Measurements from ENCODE around the gene TRIM15. TPM values are rescaled to one million over a fixed set of nuclear protein-coding genes. Genes with fewer than 3 reads are reported as not detected.
A peak's percentile ranks its signal among the peaks of the same experiment; 100 is the strongest.

The TRIM15 gene
- total and polyA plus RNA-seq, 2 donors from 2014 or later, result 2.2 to 7.1 TPM

DNA sequence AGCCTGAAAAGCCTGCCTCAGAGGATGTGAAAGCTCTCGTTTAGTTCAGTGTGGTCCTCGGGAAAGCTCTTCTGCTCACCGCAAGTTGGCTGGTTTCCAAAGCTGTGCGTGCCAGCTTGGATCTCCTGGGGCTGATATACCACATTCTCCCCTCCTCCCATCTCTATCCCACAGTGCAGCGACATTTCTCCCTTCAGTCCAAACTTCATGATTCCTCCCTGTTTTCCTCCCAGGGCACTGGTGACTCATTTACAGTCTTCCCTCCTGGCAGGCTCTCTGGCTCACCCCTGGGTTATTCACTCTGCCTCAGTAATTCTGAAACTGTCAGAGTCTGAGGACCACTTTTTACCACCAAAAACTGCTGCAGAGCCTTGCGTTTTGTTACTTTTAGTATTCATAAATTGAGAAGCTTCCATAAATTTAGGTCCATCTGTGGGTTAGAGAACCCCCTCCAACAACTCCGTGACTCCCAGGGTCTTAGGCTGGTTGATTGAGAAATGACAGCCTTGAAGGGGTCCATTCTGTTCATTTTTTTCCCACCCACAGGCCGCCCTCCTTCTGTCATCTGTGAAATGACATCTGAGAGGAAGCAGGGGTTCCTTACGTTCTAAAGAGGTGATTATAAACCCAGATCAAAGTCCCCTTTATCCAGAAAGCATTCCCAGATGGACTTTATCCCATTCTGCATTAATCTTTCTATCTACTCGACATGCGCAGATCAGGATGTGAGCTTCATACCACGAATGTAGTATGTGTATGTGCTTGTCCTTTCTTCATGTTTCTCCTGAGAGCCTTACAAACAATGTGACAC lies 8.4 kb upstream of the TRIM15 start:
- peak overlapping the region in 1 of 3 donors; percentile 30 for H3K9ac ChIP-seq (ENCODE audit: low read length in 3 of 3)
- H3K36me3 ChIP-seq (ENCODE audit: control insufficient read depth in 2 of 3, insufficient read depth in 3 of 3, low read length in 3 of 3), result no peaks in the 10 kb centered on the region
- H3K27me3 ChIP-seq (ENCODE audit: control insufficient read depth, insufficient read depth, low read length), result no peaks in the 10 kb centered on the region
- no peak overlapping the region for H3K4me3 ChIP-seq (ENCODE audit: low read length in 3 of 3)
- H3K4me1 ChIP-seq (ENCODE audit: control insufficient read depth in 2 of 3, insufficient read depth in 2 of 3, low read depth in 1 of 3, low read length in 3 of 3), result peaks cover 0 to 18% (median 2%) of the 10 kb centered on the region in 3 donors
- peak in 2 of 5 donors; percentile 13 to 52 for DNase-seq
- H3K9me3 ChIP-seq (ENCODE audit: control insufficient read depth in 2 of 3, insufficient read depth in 1 of 3, low read length in 3 of 3), result no peaks in the 10 kb centered on the region
- intact Hi-C loops (cut with DNase I), result no loop called here
- FAIRE-seq, result no peak
- TF ChIP-seq, protein P1, sequence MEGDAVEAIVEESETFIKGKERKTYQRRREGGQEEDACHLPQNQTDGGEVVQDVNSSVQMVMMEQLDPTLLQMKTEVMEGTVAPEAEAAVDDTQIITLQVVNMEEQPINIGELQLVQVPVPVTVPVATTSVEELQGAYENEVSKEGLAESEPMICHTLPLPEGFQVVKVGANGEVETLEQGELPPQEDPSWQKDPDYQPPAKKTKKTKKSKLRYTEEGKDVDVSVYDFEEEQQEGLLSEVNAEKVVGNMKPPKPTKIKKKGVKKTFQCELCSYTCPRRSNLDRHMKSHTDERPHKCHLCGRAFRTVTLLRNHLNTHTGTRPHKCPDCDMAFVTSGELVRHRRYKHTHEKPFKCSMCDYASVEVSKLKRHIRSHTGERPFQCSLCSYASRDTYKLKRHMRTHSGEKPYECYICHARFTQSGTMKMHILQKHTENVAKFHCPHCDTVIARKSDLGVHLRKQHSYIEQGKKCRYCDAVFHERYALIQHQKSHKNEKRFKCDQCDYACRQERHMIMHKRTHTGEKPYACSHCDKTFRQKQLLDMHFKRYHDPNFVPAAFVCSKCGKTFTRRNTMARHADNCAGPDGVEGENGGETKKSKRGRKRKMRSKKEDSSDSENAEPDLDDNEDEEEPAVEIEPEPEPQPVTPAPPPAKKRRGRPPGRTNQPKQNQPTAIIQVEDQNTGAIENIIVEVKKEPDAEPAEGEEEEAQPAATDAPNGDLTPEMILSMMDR (IDR thresholded peaks at IDR 0.05; ENCODE audit: borderline replicate concordance, extremely low read depth, insufficient read depth), result no peak
- H3K27ac ChIP-seq (ENCODE audit: low read depth in 2 of 2, low read length in 2 of 2), result peak overlapping the region in 1 of 2 donors; percentile 68

DNA sequence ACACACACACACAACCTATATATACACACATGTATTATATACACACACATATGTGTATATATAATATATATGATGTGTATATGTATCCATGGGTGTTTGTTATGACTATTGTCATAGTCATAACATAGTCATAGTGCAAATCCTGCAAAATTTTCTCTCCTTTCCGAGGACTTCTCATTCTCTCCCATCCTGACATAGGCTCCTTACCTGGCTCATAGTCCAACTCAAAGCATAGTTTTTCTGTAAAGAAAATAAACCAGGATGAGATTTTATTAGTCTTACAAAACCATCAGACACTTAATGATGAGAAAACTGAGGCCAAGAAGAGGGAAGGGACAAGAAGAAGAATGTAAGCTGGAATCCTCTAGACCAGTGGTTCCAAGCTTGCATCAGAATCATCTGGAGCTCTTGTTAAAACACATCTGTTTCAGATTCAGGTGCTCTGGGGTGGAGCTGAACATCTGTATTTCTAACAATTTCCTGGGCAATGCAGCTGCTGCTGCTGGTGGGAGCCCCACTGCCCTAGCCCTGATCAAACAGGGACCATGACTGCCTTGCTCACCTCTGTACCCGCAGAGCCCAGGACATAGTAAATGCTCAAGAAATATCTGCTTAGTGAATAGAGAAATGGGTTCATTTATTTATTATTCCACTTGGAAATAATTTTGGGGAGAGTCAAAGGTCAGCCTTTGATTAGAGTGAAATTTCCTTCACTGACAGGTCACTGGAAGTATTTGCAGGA lies 7.7 kb upstream of the TRIM15 start:
- DNase-seq (no peak), FAIRE-seq (no peak)
- H3K9me3 ChIP-seq (ENCODE audit: control insufficient read depth in 2 of 3, insufficient read depth in 1 of 3, low read length in 3 of 3), result no peaks in the 10 kb centered on the region
- no peaks in the 10 kb centered on the region for H3K36me3 ChIP-seq (ENCODE audit: control insufficient read depth in 2 of 3, insufficient read depth in 3 of 3, low read length in 3 of 3)
- no peaks in the 10 kb centered on the region for H3K27me3 ChIP-seq (ENCODE audit: control insufficient read depth, insufficient read depth, low read length)
- peak overlapping the region; percentile 12 to 59 for H3K27ac ChIP-seq (ENCODE audit: low read depth in 2 of 2, low read length in 2 of 2)
- H3K4me3 ChIP-seq (ENCODE audit: low read length in 3 of 3), result no peak overlapping the region
- intact Hi-C loops (cut with DNase I), result no loop called here
- TF ChIP-seq, protein P1 (IDR thresholded peaks at IDR 0.05; ENCODE audit: borderline replicate concordance, extremely low read depth, insufficient read depth), result no peak
- peaks cover 0 to 18% (median 2%) of the 10 kb centered on the region in 3 donors for H3K4me1 ChIP-seq (ENCODE audit: control insufficient read depth in 2 of 3, insufficient read depth in 2 of 3, low read depth in 1 of 3, low read length in 3 of 3)
- H3K9ac ChIP-seq (ENCODE audit: low read length in 3 of 3), result peak overlapping the region in 1 of 3 donors; percentile 30

DNA sequence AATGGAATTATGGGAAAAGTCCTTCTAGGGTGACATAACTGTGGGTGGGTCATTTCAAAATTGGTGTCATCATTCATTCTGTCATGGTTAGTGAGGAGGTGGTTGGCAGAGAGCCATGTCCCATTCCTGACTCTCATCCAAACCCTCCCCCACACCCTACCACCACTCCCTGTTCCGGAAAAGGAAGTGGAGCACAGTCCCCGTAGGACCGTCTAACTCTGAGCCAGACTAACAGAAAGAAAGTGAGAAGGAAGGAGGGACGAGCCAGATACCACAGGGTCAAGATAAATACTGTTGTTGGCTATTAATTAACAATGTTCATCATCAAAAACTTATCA lies 7.1 kb upstream of the TRIM15 start:
- DNase-seq, result peak in 2 of 5 donors; percentile 30 to 48
- Histone ChIP-seq H3K4me1 (ENCODE audit: control insufficient read depth in 2 of 3, insufficient read depth in 2 of 3, low read depth in 1 of 3, low read length in 3 of 3) (peaks cover 0 to 18% (median 2%) of the 10 kb centered on the region in 3 donors), H3K27ac (ENCODE audit: low read depth in 2 of 2, low read length in 2 of 2) (peak overlapping the region in 1 of 2 donors; percentile 12), H3K27me3 (ENCODE audit: control insufficient read depth, insufficient read depth, low read length) (no peaks in the 10 kb centered on the region), H3K36me3 (ENCODE audit: control insufficient read depth in 2 of 3, insufficient read depth in 3 of 3, low read length in 3 of 3) (no peaks in the 10 kb centered on the region), H3K4me3 (ENCODE audit: low read length in 3 of 3) (no peak overlapping the region), H3K9ac (ENCODE audit: low read length in 3 of 3) (no peak overlapping the region), H3K9me3 (ENCODE audit: control insufficient read depth in 2 of 3, insufficient read depth in 1 of 3, low read length in 3 of 3) (no peaks in the 10 kb centered on the region)
- intact Hi-C loops (cut with DNase I), result no loop called here
- FAIRE-seq, result peak; percentile 51
- TF ChIP-seq, protein P1 (IDR thresholded peaks at IDR 0.05; ENCODE audit: borderline replicate concordance, extremely low read depth, insufficient read depth), result no peak

Data from kidney (tissue), 14 donors.